ENCODE results near the gene PRICKLE1.

Gene PRICKLE1

GRCh38 chr12:42557586-42558172 is 31.9 kb downstream of the PRICKLE1 start:
- no peak for TF ChIP-seq GATA2 (IDR thresholded peaks at IDR 0.05; ENCODE audit: low read depth, low read length)
- 0 out of 2 replicates have a peak, but pooled peaks have one; percentile 33 for TF ChIP-seq GATA3 (IDR thresholded peaks at IDR 0.05; ENCODE audit: low read depth, low read length)

- TF ChIP-seq GATA3 (IDR thresholded peaks at IDR 0.05; ENCODE audit: low read depth, low read length) = no peak
- no peak for TF ChIP-seq GATA2 (IDR thresholded peaks at IDR 0.05; ENCODE audit: low read depth, low read length)
These were observed 32.6 kb downstream of the PRICKLE1 start for GRCh38 chr12:42556917-42557316.

GRCh38 chr12:42552822-42553221 is 36.7 kb downstream of the PRICKLE1 start:
- TF ChIP-seq GATA2 (IDR thresholded peaks at IDR 0.05; ENCODE audit: low read depth, low read length) (no peak), GATA3 (IDR thresholded peaks at IDR 0.05; ENCODE audit: low read depth, low read length) (no peak)

GRCh38 chr12:42550800-42551199 is 38.7 kb downstream of the PRICKLE1 start:
- TF ChIP-seq GATA3 (IDR thresholded peaks at IDR 0.05; ENCODE audit: low read depth, low read length) (no peak), GATA2 (IDR thresholded peaks at IDR 0.05; ENCODE audit: low read depth, low read length) (no peak)

- TF ChIP-seq GATA3 (IDR thresholded peaks at IDR 0.05; ENCODE audit: low read depth, low read length) (no peak), GATA2 (IDR thresholded peaks at IDR 0.05; ENCODE audit: low read depth, low read length) (no peak)
These were observed 42.8 kb downstream of the PRICKLE1 start for GRCh38 chr12:42546709-42547108.

GRCh38 chr12:42541965-42542364 is 47.6 kb downstream of the PRICKLE1 start:
- TF ChIP-seq GATA3 (IDR thresholded peaks at IDR 0.05; ENCODE audit: low read depth, low read length) = no peak
- no peak for TF ChIP-seq GATA2 (IDR thresholded peaks at IDR 0.05; ENCODE audit: low read depth, low read length)

GRCh38 chr12:42539696-42540095 is 49.9 kb downstream of the PRICKLE1 start:
- no peak for TF ChIP-seq GATA3 (IDR thresholded peaks at IDR 0.05; ENCODE audit: low read depth, low read length)
- no peak for TF ChIP-seq GATA2 (IDR thresholded peaks at IDR 0.05; ENCODE audit: low read depth, low read length)

- TF ChIP-seq GATA2 (IDR thresholded peaks at IDR 0.05; ENCODE audit: low read depth, low read length) = no peak
- no peak for TF ChIP-seq GATA3 (IDR thresholded peaks at IDR 0.05; ENCODE audit: low read depth, low read length)
These were observed 51.3 kb downstream of the PRICKLE1 start for GRCh38 chr12:42538203-42538602.

- TF ChIP-seq GATA3 (IDR thresholded peaks at IDR 0.05; ENCODE audit: low read depth, low read length) = no peak
- no peak for TF ChIP-seq GATA2 (IDR thresholded peaks at IDR 0.05; ENCODE audit: low read depth, low read length)
These were observed 55.2 kb downstream of the PRICKLE1 start for GRCh38 chr12:42534184-42534838.

- TF ChIP-seq GATA3 (IDR thresholded peaks at IDR 0.05; ENCODE audit: low read depth, low read length) (no peak), GATA2 (IDR thresholded peaks at IDR 0.05; ENCODE audit: low read depth, low read length) (no peak)
These were observed 59.3 kb downstream of the PRICKLE1 start for GRCh38 chr12:42530284-42530683.

- TF ChIP-seq GATA2 (IDR thresholded peaks at IDR 0.05; ENCODE audit: low read depth, low read length) = no peak
- TF ChIP-seq GATA3 (IDR thresholded peaks at IDR 0.05; ENCODE audit: low read depth, low read length) = no peak
These were observed 64.1 kb downstream of the PRICKLE1 start for GRCh38 chr12:42525444-42525843.

- TF ChIP-seq GATA3 (IDR thresholded peaks at IDR 0.05; ENCODE audit: low read depth, low read length) (no peak), GATA2 (IDR thresholded peaks at IDR 0.05; ENCODE audit: low read depth, low read length) (no peak)
These were observed 64.8 kb downstream of the PRICKLE1 start for GRCh38 chr12:42524716-42525115.

- TF ChIP-seq GATA3 (IDR thresholded peaks at IDR 0.05; ENCODE audit: low read depth, low read length) (no peak), GATA2 (IDR thresholded peaks at IDR 0.05; ENCODE audit: low read depth, low read length) (no peak)
These were observed 73.0 kb downstream of the PRICKLE1 start for GRCh38 chr12:42516573-42516972.

GRCh38 chr12:42511656-42512055 is 77.9 kb downstream of the PRICKLE1 start:
- TF ChIP-seq GATA3 (IDR thresholded peaks at IDR 0.05; ENCODE audit: low read depth, low read length) (no peak), GATA2 (IDR thresholded peaks at IDR 0.05; ENCODE audit: low read depth, low read length) (no peak)

GRCh38 chr12:42510823-42511222 is 78.7 kb downstream of the PRICKLE1 start:
- TF ChIP-seq GATA2 (IDR thresholded peaks at IDR 0.05; ENCODE audit: low read depth, low read length) (no peak), GATA3 (IDR thresholded peaks at IDR 0.05; ENCODE audit: low read depth, low read length) (no peak)

All from SH-SY5Y (cell line).